Muscle layer of duodenum (tissue), 2 donors: ENCODE data around the gene PTPRG.

ENCODE experiments used
- H3K27ac ChIP-seq: one replicate; pipeline ENCODE4 v1.7.0; 2013; ENCODE audit warnings: mild to moderate bottlenecking, low read length
- H3K27me3 ChIP-seq: one replicate; pipeline ENCODE4 v1.7.0; 2013; ENCODE audit warnings: low read depth, mild to moderate bottlenecking, control low read depth, low read length
- H3K36me3 ChIP-seq, 2 donors: one replicate each; pipeline ENCODE4 v1.7.0; 2013; ENCODE audit warnings: low read length in 2 of 2, control low read depth in 1 of 2, mild to moderate bottlenecking in 1 of 2; ENCODE audit not compliant: insufficient read depth in 2 of 2, control insufficient read depth in 1 of 2
- H3K4me1 ChIP-seq, 2 donors: one replicate each; pipeline ENCODE4 v1.7.0; 2013; ENCODE audit warnings: low read length in 2 of 2, mild to moderate bottlenecking in 2 of 2, control low read depth in 1 of 2, moderate library complexity in 1 of 2; ENCODE audit not compliant: insufficient read depth in 2 of 2, control insufficient read depth in 1 of 2
- H3K4me3 ChIP-seq, 2 donors: one replicate each; pipeline ENCODE4 v1.7.0; 2013; ENCODE audit warnings: low read length in 2 of 2, low read depth in 1 of 2, mild to moderate bottlenecking in 1 of 2
- H3K9me3 ChIP-seq, 2 donors: one replicate each; pipeline ENCODE4 v1.7.0; 2013; ENCODE audit warnings: low read length in 2 of 2, control low read depth in 1 of 2, mild to moderate bottlenecking in 1 of 2; ENCODE audit not compliant: control insufficient read depth in 1 of 2
- donor health status: healthy.

The PTPRG gene

DNA sequence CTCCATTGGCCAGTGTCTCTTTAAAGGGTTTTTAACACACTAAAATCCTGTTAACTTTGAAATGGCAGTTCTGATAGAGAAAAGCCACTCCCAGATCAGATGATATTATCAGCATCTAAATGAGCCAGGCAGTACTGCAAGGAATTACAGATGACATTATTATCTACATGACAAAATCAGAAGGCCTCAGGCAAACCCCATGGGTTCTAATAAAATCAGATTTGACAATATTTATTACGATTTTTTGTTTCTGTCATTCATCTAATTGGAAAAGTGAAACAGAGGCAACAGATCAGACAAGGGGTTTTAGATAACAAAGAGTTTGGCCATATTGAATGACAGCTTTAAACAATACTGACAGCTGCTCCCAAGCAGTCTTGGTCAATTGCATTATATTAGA is 699.3 kb downstream of the PTPRG start:
- H3K9me3 ChIP-seq, result no peaks in the 10 kb centered on the region
- H3K4me1 ChIP-seq, result peaks cover 0 to 1% of the 10 kb centered on the region in 2 donors
- no peaks in the 10 kb centered on the region for H3K27me3 ChIP-seq
- peaks cover 6 to 18% of the 10 kb centered on the region in 2 donors for H3K36me3 ChIP-seq
- no peak overlapping the region for H3K27ac ChIP-seq
- no peak overlapping the region for H3K4me3 ChIP-seq

- Histone ChIP-seq H3K36me3 (peaks cover 6 to 18% of the 10 kb centered on the region in 2 donors), H3K27ac (no peak overlapping the region), H3K4me3 (no peak overlapping the region), H3K4me1 (peaks cover 0 to 6% of the 10 kb centered on the region in 2 donors), H3K9me3 (no peaks in the 10 kb centered on the region), H3K27me3 (no peaks in the 10 kb centered on the region)
Measured at GRCh38 chr3:62261121-62261520, 699.8 kb downstream of the PTPRG start.

DNA sequence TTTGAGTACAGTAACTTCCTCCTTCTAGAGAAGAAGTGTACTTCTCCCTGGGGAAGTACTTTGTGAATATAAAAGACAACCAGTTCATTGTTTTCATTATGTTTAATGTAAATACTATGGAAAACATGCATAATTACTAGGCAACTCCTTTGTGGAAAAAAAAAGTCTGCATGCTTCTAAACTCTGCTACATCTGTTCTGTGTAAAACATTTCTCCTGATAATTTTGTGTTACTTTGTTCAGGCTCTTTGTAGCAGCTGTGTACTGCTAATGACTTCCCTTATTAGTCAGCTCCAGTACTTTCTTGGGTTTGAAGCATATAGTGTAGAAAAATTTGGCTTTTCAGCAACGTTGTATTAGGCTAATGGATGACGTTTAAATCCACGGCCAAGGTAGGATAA is 700.4 kb downstream of the PTPRG start:
- Histone ChIP-seq H3K27me3 (no peaks in the 10 kb centered on the region), H3K9me3 (no peaks in the 10 kb centered on the region), H3K36me3 (peaks cover 6 to 18% of the 10 kb centered on the region in 2 donors)

DNA sequence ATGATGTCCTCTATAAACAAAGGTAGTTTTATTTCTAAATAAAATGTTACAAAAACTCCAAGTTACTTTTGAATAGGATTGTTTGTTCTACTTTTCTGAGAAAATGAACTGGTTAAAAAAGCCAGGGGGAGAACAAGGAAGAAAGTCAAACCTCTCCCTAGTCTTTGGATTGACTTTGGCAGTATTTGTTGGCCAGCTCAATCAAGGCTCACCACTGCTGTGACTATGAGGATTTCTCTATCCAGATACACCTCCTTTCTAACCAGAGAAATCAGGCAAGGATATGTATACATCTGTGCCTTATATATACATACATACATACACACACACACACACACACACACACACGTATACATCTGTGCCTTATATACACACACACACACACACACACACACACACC is 704.2 kb downstream of the PTPRG start:
- Histone ChIP-seq H3K36me3 (peaks cover 13 to 25% of the 10 kb centered on the region in 2 donors), H3K9me3 (no peaks in the 10 kb centered on the region), H3K27me3 (no peaks in the 10 kb centered on the region), H3K4me1 (peaks cover 0 to 8% of the 10 kb centered on the region in 2 donors), H3K27ac (no peak overlapping the region), H3K4me3 (no peak overlapping the region)

More for the DNA sequence above, 700.4 kb downstream of the PTPRG start:
- Histone ChIP-seq H3K27ac (no peak overlapping the region), H3K4me1 (peaks cover 0 to 8% of the 10 kb centered on the region in 2 donors), H3K4me3 (no peak overlapping the region)

DNA sequence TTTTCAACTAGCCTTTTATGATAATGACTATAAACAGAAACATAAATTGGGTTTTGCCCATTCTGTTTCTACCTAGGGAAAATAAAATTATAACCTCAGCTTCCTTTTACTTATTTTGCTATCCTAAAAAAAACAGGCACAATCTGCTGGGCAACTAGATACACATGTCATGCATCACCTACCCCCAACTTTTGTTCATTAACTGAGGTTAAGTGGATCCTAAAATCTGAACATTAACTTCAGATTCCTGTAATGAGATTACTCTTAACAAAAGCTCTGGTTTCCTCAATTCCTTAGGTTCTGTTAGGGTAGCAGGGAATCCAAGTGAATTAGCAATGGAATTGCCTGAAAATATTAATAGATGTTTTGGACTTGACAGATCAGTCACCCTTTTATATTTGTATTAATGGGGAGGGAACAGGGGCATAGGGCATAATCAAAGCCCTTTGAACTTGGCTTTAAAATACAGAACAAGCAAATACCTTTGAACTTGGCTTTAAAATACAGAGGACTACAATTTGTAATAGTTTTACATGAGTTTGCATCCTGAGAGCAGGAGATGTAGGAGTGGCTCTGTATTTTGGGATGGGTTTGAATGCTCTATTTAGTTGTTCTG is 705.4 kb downstream of the PTPRG start:
- Histone ChIP-seq H3K4me1 (peaks cover 0 to 8% of the 10 kb centered on the region in 2 donors), H3K36me3 (peaks cover 18 to 31% of the 10 kb centered on the region in 2 donors), H3K9me3 (no peaks in the 10 kb centered on the region), H3K27me3 (no peaks in the 10 kb centered on the region), H3K4me3 (no peak overlapping the region), H3K27ac (no peak overlapping the region)

DNA sequence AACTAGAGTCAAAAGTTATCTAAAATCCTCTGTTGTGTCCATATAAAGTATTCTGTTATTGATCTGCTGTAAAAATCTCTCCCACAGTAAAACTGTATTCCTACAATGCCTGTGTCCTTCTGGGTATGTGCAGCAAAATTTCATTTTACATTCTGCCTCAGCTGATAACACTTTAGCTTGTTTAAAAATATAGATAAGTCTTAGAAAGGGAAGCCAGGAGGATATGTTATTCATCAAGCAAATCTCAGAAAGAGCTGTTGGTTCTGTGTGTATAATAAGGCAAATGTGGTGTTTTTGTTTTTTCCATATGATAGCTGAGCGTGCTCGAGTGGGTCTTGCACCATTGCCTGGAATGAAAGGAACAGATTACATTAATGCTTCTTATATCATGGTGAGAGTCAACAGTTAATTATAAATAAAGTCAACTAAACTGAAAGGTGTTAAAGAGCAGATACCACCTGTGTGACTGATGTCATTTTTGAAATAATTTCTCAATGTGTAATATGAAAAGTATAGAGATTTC is 715.3 kb downstream of the PTPRG start:
- H3K27ac ChIP-seq, result no peak overlapping the region
- H3K9me3 ChIP-seq, result no peaks in the 10 kb centered on the region
- no peaks in the 10 kb centered on the region for H3K4me1 ChIP-seq
- no peaks in the 10 kb centered on the region for H3K27me3 ChIP-seq
- H3K36me3 ChIP-seq, result peaks cover 15 to 22% of the 10 kb centered on the region in 2 donors
- H3K4me3 ChIP-seq, result no peak overlapping the region

- H3K27me3 ChIP-seq, result no peaks in the 10 kb centered on the region
- H3K27ac ChIP-seq, result no peak overlapping the region
- H3K4me1 ChIP-seq, result no peaks in the 10 kb centered on the region
- peaks cover 14 to 22% of the 10 kb centered on the region in 2 donors for H3K36me3 ChIP-seq
- H3K4me3 ChIP-seq, result no peak overlapping the region
- H3K9me3 ChIP-seq, result no peaks in the 10 kb centered on the region
Measured at GRCh38 chr3:62277450-62277849, 716.1 kb downstream of the PTPRG start.

DNA sequence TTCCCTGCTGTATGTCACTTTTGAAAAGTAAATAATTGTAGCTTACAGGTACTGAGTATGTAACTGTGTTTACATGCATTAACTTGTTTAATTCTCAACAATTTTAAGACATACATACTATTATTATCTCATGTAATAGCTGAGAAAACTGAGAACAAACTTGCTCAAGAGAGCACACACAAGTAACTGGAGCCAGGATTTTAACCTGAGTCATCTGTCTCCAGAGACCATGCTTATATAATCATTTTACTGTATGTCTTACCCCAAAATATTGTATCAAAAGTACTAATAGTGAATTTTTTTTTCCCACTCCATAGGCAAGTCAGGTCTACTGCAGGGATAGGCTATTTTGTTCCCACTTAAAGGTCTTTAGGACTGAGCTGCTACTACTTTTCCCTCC is 716.6 kb downstream of the PTPRG start:
- Histone ChIP-seq H3K4me3 (no peak overlapping the region), H3K9me3 (no peaks in the 10 kb centered on the region), H3K4me1 (no peaks in the 10 kb centered on the region), H3K36me3 (peaks cover 13 to 22% of the 10 kb centered on the region in 2 donors), H3K27me3 (no peaks in the 10 kb centered on the region), H3K27ac (no peak overlapping the region)

- Histone ChIP-seq H3K27ac (no peak overlapping the region), H3K4me1 (no peaks in the 10 kb centered on the region), H3K9me3 (no peaks in the 10 kb centered on the region), H3K27me3 (no peaks in the 10 kb centered on the region), H3K4me3 (no peak overlapping the region), H3K36me3 (peaks cover 0 to 15% of the 10 kb centered on the region in 2 donors)
Measured at GRCh38 chr3:62281726-62282125, 720.4 kb downstream of the PTPRG start.

DNA sequence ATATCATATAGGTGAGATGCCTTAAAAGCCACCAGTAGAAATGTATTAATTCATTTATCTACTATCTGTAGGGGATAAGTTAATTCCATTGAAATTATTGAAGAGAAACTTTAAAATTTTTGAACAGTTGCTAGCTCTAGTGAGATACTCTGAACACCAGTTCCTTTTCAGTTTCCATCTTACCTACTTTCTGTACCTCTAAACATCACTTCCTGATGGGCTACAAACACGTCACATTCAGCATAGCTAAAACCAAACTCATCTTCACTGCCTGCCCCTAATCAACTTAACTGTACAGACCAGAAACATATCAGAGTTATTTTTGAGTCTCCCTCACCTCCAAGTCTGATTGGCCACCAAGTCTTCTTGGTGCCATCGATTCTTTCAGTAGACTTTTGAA is 723.1 kb downstream of the PTPRG start:
- Histone ChIP-seq H3K4me3 (no peak overlapping the region), H3K36me3 (peaks cover 0 to 4% of the 10 kb centered on the region in 2 donors), H3K27ac (no peak overlapping the region), H3K4me1 (no peaks in the 10 kb centered on the region), H3K9me3 (no peaks in the 10 kb centered on the region), H3K27me3 (no peaks in the 10 kb centered on the region)

- no peaks in the 10 kb centered on the region for H3K4me1 ChIP-seq
- no peak overlapping the region for H3K4me3 ChIP-seq
- peaks cover 0 to 5% of the 10 kb centered on the region in 2 donors for H3K36me3 ChIP-seq
- H3K27me3 ChIP-seq, result no peaks in the 10 kb centered on the region
- H3K9me3 ChIP-seq, result no peaks in the 10 kb centered on the region
- no peak overlapping the region for H3K27ac ChIP-seq
Measured at GRCh38 chr3:62287392-62287927, 726.1 kb downstream of the PTPRG start.
